Measurements from ENCODE around the gene TBC1D2B. TPM values are rescaled to one million over a fixed set of nuclear protein-coding genes. Genes with fewer than 3 reads are reported as not detected.

TBC1D2B gene
- total and polyA plus RNA-seq, 2 experiments from 2014 or later = 24.8 to 38.4 TPM

- Histone ChIP-seq H3K9me2 (replicated peaks; ENCODE audit: insufficient read depth) (no peaks in the 10 kb centered on the region), H4K20me1 (ENCODE audit: insufficient read depth, poor library complexity, severe bottlenecking) (no peaks in the 10 kb centered on the region), H3K79me2 (peaks cover 6% of the 10 kb centered on the region), H3K4me3 (no peak overlapping the region), H3K9me3 (ENCODE audit: low read depth) (no peaks in the 10 kb centered on the region), H3K36me3 (replicated peaks; ENCODE audit: insufficient read depth, low read depth) (no peaks in the 10 kb centered on the region), H3K27me3 (no peaks in the 10 kb centered on the region), H3K4me2 (no peak overlapping the region), H3K4me1 (ENCODE audit: insufficient read depth) (peaks cover 5% of the 10 kb centered on the region), H2AFZ (no peak overlapping the region), H3K27ac (peak overlapping the region; percentile 37)
- TF ChIP-seq EZH2phosphoT487 (IDR thresholded peaks at IDR 0.05; ENCODE audit: low read depth, severe bottlenecking, unreplicated experiment) (no peak), EZH2 (IDR thresholded peaks at IDR 0.05; ENCODE audit: borderline replicate concordance) (no peak), CTCF (IDR thresholded peaks at IDR 0.05; ENCODE audit: poor library complexity) (peak; percentile 37)
- DNase-seq (ENCODE audit: low spot score) = peak; percentile 84
- WGBS (ENCODE audit: low lambda C conversion rate, missing lambda C conversion rate) = 62% methylated on average over 10 of the region's 10 CpGs
Observed at GRCh38 chr15:78004919-78005634, 72.4 kb downstream of the TBC1D2B start.

GRCh38 chr15:78004222-78004727 is 73.2 kb downstream of the TBC1D2B start:
- Histone ChIP-seq H3K9me2 (replicated peaks; ENCODE audit: insufficient read depth) (no peaks in the 10 kb centered on the region), H3K4me3 (no peak overlapping the region), H3K79me2 (peaks cover 3% of the 10 kb centered on the region), H3K27ac (no peak overlapping the region), H3K4me1 (ENCODE audit: insufficient read depth) (peaks cover 5% of the 10 kb centered on the region), H3K36me3 (replicated peaks; ENCODE audit: insufficient read depth, low read depth) (no peaks in the 10 kb centered on the region), H3K4me2 (no peak overlapping the region), H2AFZ (no peak overlapping the region), H3K27me3 (no peaks in the 10 kb centered on the region), H3K9me3 (ENCODE audit: low read depth) (no peaks in the 10 kb centered on the region), H4K20me1 (ENCODE audit: insufficient read depth, poor library complexity, severe bottlenecking) (no peaks in the 10 kb centered on the region)
- 70% methylated on average over 9 of the region's 9 CpGs for WGBS (ENCODE audit: low lambda C conversion rate, missing lambda C conversion rate)
- TF ChIP-seq EZH2phosphoT487 (IDR thresholded peaks at IDR 0.05; ENCODE audit: low read depth, severe bottlenecking, unreplicated experiment) (no peak), CTCF (IDR thresholded peaks at IDR 0.05; ENCODE audit: poor library complexity) (no peak), EZH2 (IDR thresholded peaks at IDR 0.05; ENCODE audit: borderline replicate concordance) (no peak)
- no peak for DNase-seq (ENCODE audit: low spot score)

GRCh38 chr15:78003539-78004008 is 73.9 kb downstream of the TBC1D2B start:
- Histone ChIP-seq H3K4me3 (no peak overlapping the region), H3K36me3 (replicated peaks; ENCODE audit: insufficient read depth, low read depth) (no peaks in the 10 kb centered on the region), H3K27ac (no peak overlapping the region), H3K9me3 (ENCODE audit: low read depth) (no peaks in the 10 kb centered on the region), H3K79me2 (no peaks in the 10 kb centered on the region), H3K4me1 (ENCODE audit: insufficient read depth) (peaks cover 5% of the 10 kb centered on the region), H2AFZ (no peak overlapping the region), H4K20me1 (ENCODE audit: insufficient read depth, poor library complexity, severe bottlenecking) (no peaks in the 10 kb centered on the region), H3K9me2 (replicated peaks; ENCODE audit: insufficient read depth) (no peaks in the 10 kb centered on the region), H3K27me3 (no peaks in the 10 kb centered on the region), H3K4me2 (no peak overlapping the region)
- WGBS (ENCODE audit: low lambda C conversion rate, missing lambda C conversion rate) = 72% methylated on average over 13 of the region's 13 CpGs
- DNase-seq (ENCODE audit: low spot score) = no peak
- TF ChIP-seq CTCF (IDR thresholded peaks at IDR 0.05; ENCODE audit: poor library complexity) (no peak), EZH2 (IDR thresholded peaks at IDR 0.05; ENCODE audit: borderline replicate concordance) (no peak), EZH2phosphoT487 (IDR thresholded peaks at IDR 0.05; ENCODE audit: low read depth, severe bottlenecking, unreplicated experiment) (no peak)
